Brain microvascular endothelial cell (primary cell): ENCODE results near the gene PIH1D1.

Experiments used
- DNase-seq: peaks from one replicate; pipeline ENCODE4 v3.0.0-alpha.2; 2020
- H3K27ac ChIP-seq: fragments of 250-450 bp; sonication (Bioruptor Pico); 2 replicates; pipeline ENCODE4 v1.5.1; 2020; ENCODE audit warnings: mild to moderate bottlenecking, moderate library complexity
- H3K27me3 ChIP-seq: fragments of 250-450 bp; sonication (Bioruptor Pico); replicated peaks from 2 replicates; pipeline ENCODE4 v1.5.1; 2020; ENCODE audit warnings: mild to moderate bottlenecking
- H3K36me3 ChIP-seq: fragments of 250-450 bp; sonication (Bioruptor Pico); replicated peaks from 2 replicates; pipeline ENCODE4 v1.5.1; 2020; ENCODE audit warnings: mild to moderate bottlenecking
- H3K4me3 ChIP-seq: 2 replicates; pipeline ENCODE4 v1.5.1; 2011; ENCODE audit warnings: low read depth, mild to moderate bottlenecking, control low read depth, low read length, moderate library complexity
- in situ Hi-C: cut with HindIII; loops from 2 replicates; pipeline ENCODE4 v1.10.0; 2017; ENCODE audit warnings: low sequenced_read_pairs, low pct_ligation_motif_present
- TF ChIP-seq, protein P1 (sequence below): IDR thresholded peaks from 2 replicates; pipeline ENCODE4 v1.5.1; 2011; ENCODE audit warnings: low read depth, mild to moderate bottlenecking, moderate library complexity, low read length, control low read depth, inconsistent platforms; ENCODE audit errors: missing control alignments

The PIH1D1 gene

DNA sequence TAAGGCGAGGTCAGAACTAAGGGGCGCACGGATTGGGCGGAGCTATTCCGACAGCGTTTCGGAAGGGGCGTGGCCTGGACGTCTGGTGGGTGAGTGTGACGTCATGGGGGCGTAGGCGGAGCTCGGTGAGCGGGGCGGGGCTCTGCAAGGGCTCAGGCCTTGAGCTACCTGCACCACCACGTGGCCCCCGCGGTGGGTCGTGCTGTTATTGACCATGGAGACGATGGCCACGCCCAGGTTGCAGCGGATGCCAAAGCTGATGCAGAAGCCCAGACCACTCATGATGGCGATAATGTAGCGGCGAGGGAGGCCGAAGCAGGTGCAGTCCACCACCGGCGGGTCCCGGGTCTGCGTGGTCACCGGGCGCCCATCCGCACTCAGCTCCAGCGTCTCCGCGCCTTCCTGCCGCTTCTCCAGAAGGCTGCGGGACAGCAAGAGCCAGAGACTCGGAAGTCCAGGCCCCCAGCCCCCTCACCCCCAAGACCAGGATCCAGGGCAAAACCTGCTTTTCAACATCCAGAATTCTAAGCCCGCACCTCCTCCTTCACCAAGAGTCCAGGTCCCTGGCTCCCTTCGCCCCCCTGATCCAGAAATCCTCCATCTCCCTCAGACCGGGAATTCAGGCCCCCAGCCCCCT lies 15.1 kb downstream of the PIH1D1 start:
- in situ Hi-C loops = no loop called here
- TF ChIP-seq, protein P1, sequence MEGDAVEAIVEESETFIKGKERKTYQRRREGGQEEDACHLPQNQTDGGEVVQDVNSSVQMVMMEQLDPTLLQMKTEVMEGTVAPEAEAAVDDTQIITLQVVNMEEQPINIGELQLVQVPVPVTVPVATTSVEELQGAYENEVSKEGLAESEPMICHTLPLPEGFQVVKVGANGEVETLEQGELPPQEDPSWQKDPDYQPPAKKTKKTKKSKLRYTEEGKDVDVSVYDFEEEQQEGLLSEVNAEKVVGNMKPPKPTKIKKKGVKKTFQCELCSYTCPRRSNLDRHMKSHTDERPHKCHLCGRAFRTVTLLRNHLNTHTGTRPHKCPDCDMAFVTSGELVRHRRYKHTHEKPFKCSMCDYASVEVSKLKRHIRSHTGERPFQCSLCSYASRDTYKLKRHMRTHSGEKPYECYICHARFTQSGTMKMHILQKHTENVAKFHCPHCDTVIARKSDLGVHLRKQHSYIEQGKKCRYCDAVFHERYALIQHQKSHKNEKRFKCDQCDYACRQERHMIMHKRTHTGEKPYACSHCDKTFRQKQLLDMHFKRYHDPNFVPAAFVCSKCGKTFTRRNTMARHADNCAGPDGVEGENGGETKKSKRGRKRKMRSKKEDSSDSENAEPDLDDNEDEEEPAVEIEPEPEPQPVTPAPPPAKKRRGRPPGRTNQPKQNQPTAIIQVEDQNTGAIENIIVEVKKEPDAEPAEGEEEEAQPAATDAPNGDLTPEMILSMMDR = no peak
- H3K27ac ChIP-seq = no peak overlapping the region
- H3K27me3 ChIP-seq = peaks cover 82% of the 10 kb centered on the region
- no peak overlapping the region for H3K4me3 ChIP-seq
- no peaks in the 10 kb centered on the region for H3K36me3 ChIP-seq
- DNase-seq = no peak

DNA sequence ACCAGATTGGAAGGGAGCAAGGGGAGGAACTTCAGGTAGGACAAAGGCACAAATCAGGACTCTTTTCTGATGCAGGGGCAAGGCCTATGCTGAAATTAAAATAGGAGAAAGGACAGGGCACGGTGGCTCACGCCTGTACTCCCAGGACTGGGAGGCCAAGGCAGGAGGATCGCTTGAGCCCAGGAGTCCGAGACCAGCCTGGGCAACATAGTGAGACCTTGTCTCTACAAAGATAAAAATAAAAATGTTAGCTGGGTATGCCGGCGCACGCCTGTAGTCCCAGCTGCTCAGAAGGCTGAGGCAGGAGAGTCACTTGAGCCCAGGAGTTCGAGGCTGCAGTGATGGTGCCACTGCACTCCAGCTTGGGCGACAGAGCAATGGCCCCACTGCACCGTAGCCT lies 15.9 kb downstream of the PIH1D1 start:
- H3K4me3 ChIP-seq = no peak overlapping the region
- no peak for DNase-seq
- no peaks in the 10 kb centered on the region for H3K36me3 ChIP-seq
- H3K27ac ChIP-seq = no peak overlapping the region
- in situ Hi-C loops = no loop called here
- H3K27me3 ChIP-seq = peaks cover 82% of the 10 kb centered on the region
- TF ChIP-seq, protein P1 = no peak

DNA sequence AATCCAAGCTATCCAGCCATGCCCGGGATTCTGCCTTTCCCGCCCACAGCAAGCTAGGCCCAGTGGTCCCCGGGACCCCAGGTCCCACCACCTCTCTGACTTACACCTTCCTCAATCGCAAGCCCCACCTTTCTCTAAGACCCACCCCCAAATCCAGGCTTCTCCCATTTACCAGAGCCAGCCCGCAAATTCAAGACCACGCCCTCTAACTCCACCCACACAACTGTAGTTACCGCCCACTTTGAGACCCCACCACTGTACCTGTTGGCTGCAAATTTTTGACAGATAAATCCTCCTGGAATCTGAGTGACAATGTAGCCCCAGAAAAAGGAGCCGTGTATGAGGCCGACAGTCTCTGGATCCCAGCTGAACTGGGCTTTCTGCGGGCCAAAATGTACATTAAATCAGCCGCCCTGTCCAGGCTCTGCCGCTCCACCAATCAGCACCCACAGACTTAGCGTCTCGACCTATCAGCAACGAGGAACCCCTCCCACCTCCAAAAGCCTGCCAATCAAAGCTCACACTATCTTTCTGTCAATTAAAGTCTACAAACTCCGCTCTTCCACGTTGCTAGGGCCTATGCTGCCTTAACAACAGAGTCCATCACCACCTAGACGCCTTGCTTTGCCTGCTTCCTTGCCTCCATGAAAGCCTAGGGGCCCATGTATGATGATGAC lies 16.6 kb downstream of the PIH1D1 start:
- H3K36me3 ChIP-seq = no peaks in the 10 kb centered on the region
- TF ChIP-seq, protein P1 = no peak
- no peak overlapping the region for H3K27ac ChIP-seq
- no peak for DNase-seq
- in situ Hi-C loops = no loop called here
- H3K4me3 ChIP-seq = no peak overlapping the region
- peaks cover 79% of the 10 kb centered on the region for H3K27me3 ChIP-seq

DNA sequence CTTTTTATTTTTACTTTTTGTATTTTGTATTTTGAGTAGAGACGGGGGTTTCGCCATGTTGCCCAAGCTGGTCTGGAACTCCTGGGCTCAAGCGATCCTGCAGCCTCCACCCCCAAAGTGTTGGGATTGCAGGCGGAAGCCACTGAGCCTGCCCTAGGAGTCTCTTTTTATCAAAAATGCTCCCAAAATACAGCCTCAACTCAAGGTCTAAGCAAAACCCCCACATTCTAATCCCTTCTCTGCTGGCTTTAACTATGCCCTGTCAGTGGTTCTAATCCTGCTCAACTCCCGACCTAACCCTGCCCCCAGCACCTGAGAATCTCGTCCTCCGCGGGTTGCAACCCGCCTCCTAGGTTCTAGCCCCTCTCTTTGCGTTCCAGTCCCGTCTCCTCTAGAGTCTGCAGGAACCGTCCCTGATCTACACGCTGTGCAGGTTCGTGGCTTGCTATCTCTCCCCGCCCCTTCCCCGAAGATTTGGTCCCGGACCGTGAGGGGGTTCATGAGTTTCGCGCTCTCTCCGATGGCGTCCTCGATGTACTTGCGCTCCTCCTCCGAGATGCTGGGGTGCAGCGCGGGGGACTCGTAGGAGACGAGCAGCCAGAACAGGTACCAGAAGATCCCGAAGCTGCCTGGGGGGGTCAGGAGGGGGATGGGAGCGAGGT lies 18.2 kb downstream of the PIH1D1 start:
- Histone ChIP-seq H3K4me3 (no peak overlapping the region), H3K27me3 (peaks cover 78% of the 10 kb centered on the region), H3K27ac (no peak overlapping the region), H3K36me3 (no peaks in the 10 kb centered on the region)
- DNase-seq = no peak
- in situ Hi-C loops = no loop called here
- TF ChIP-seq, protein P1 = no peak

DNA sequence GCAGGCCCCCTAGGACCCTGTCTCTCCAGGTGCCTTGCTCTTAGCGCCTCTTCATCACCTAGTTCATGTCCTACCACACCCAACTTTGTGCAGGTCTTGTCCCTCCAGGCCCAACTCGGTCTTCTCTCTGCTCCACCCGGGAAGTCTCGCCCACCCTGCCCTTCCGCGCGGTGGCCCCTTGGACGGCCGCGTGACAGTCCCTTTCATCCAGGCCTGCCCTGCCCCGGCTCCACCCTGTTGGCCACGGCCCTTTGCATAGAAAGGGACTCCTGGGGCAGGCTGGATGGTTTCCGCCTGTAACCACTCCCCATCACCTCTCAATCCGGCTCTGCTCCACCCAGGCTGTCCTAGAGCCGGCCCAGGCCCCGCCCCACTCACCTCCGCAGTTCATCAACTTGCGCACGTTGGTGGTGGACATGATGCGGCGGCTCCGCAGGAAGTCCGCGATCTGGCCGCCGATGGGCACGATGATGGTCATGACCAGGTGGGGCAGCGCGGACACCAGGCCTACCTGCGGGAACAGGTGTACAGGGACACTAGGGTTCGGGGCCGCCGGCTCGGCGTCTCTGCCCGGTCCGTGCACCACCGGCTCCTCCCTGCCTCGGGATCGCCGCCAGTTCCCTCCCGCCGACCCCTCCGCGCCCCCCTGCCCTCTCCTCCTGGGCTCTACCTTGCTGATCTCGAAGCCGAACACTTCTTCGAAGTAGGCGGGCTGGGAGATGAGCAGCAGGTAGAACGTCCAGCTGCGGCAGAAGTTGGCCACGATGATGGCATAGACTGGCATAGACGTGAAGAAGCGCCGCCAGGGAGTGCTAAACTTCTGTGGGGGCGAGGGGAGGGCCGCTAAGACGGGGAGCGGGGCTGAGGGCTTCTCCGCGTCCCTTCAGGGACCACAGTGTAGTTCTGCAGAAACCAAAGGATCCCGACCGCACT lies 19.2 kb downstream of the PIH1D1 start:
- Histone ChIP-seq H3K36me3 (no peaks in the 10 kb centered on the region), H3K4me3 (no peak overlapping the region), H3K27me3 (peaks cover 80% of the 10 kb centered on the region), H3K27ac (no peak overlapping the region)
- TF ChIP-seq, protein P1 = no peak
- in situ Hi-C loops = no loop called here
- no peak for DNase-seq
